ENCODE measurements around the gene TRIM38.

DNA sequence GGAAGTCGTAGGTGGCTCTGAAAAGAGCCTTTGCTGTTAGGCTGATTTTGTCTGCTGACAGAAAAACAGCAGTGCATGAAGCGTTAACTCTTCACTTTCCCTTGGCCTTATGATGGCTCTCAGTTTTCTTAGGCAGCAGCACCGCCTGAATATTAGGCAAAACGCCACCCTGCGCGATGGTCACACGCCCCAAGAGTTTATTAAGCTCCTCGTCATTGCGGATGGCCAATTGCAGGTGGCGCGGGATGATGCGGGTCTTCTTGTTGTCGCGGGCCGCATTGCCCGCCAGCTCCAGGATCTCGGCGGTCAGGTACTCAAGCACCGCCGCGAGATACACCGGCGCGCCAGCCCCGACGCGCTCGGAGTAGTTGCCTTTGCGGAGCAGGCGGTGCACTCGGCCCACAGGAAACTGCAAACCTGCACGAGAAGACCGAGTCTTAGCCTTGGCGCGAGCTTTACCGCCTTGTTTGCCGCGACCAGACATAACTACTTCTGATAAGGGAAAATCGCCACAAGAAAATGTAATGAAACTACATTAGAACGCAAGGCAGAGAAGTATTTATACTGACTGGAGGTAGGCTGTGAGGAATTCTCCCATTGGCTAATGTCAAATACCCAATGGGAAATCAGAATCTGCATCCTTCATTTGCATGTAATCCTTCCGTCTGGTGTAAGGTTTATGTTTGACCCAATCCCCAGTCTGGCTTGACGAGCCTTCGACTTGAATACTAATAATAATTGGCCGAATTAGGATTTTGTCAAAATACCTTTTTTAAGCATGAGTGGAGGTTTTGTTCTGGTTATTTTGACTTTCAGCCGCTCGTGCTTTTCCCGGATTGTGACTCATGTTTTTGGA lies 70.7 kb downstream of the TRIM38 start:
- TF ChIP-seq REST (IDR thresholded peaks at IDR 0.05; ENCODE audit: insufficient replicate concordance, low read depth) (peak; percentile 42), CTCF (IDR thresholded peaks at IDR 0.05; ENCODE audit: insufficient read depth, low read length) (no peak), POLR2AphosphoS5 (IDR thresholded peaks at IDR 0.05; ENCODE audit: low read depth) (peak; percentile 91), GABPA (IDR thresholded peaks at IDR 0.05; ENCODE audit: low read depth) (no peak), SPI1 (IDR thresholded peaks at IDR 0.05; ENCODE audit: borderline replicate concordance, low read depth) (no peak)
